Mammary epithelial cell (primary cell): ENCODE results near the gene CDK14.

ENCODE experiments used
- EZH2 ChIP-seq: IDR thresholded peaks from 2 replicates; pipeline ENCODE4 v1.6.1; 2012; ENCODE audit warnings: low read length, inconsistent platforms, borderline replicate concordance
- TF ChIP-seq, protein P1 (sequence below), 2 donors: IDR thresholded peaks in 1 of 2; conservative IDR thresholded peaks in 1 of 2; 2 replicates each; pipeline ENCODE4 v1.5.1; 2011 to 2012; ENCODE audit warnings: inconsistent platforms in 2 of 2, low read length in 2 of 2, mild to moderate bottlenecking in 2 of 2, control low read depth in 1 of 2, low read depth in 1 of 2; ENCODE audit not compliant: insufficient read depth in 1 of 2; ENCODE audit errors: extremely low read depth in 1 of 2

DNA sequence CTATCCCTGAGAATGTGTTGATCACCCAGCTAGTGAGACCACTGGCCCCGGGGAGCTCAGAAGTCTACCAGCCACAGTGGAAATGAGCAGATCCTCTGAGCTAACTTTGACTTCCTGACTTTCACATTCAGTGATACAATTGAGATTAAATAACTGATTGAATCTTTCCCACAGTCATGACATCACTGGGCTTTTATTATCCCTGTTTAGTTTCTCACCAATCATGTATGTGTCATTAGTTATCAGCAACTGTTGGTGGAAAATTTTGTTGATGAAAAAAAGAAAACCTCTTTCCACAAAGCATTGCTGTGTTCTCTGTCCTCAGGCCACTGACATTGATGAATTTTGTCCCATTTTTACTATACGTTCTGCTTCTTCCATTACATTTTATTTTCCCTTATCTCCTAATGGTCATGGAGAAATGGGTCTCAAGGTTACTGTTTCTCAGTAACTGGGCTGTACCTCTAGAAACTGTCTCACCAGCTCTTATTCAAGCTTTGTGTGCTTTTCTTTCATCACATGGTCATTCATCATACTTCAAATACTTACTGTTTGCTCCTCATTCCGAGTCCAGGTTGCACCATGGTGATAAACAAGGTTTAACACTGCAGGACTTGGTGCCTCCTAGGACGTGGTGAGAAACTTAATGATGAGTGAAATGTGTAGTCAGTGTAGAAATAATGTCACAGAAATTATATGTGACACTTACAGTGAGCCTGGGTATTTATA, 304.7 kb downstream of the CDK14 start:
- TF ChIP-seq, protein P1, sequence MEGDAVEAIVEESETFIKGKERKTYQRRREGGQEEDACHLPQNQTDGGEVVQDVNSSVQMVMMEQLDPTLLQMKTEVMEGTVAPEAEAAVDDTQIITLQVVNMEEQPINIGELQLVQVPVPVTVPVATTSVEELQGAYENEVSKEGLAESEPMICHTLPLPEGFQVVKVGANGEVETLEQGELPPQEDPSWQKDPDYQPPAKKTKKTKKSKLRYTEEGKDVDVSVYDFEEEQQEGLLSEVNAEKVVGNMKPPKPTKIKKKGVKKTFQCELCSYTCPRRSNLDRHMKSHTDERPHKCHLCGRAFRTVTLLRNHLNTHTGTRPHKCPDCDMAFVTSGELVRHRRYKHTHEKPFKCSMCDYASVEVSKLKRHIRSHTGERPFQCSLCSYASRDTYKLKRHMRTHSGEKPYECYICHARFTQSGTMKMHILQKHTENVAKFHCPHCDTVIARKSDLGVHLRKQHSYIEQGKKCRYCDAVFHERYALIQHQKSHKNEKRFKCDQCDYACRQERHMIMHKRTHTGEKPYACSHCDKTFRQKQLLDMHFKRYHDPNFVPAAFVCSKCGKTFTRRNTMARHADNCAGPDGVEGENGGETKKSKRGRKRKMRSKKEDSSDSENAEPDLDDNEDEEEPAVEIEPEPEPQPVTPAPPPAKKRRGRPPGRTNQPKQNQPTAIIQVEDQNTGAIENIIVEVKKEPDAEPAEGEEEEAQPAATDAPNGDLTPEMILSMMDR (conservative IDR thresholded peaks at IDR 0.05 in 1 of 2, IDR thresholded peaks at IDR 0.05 in 1 of 2; ENCODE audit: extremely low read depth in 1 of 2, insufficient read depth in 1 of 2, low read depth in 1 of 2, low read length in 2 of 2), result no peak
- TF ChIP-seq EZH2, result no peak
